GM19238 (cell line): ENCODE measurements around the gene FAM50A.
"Not testable (repeated sequence)": the region's sequence is repeated elsewhere in the genome, so short reads cannot be mapped to it uniquely, and the experiment has no call there.

Experiments used
- DNase-seq: peaks from one replicate; pipeline ENCODE4 v3.0.0; 2011; ENCODE audit warnings: low spot score; ENCODE audit not compliant: insufficient read length

Gene FAM50A

DNA sequence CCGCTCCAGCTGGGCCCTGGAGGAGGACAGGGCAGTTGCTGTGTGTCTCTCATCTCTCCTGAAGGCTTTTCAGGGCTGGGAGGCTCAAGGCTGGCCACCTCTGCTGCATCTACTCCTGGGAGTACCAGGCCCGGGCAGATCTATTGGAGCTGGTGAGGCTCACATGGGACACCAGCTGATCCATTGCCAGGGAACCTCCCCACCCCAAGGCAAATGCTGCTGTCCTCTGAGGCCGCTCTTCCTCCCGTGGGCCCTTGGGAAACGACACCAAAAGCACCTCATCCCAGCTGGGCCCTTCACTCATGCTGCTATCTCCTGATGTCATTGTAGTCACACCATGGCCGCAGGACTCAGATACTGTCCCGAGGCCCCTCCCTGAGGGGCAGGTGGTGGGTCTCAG, 38.8 kb downstream of the FAM50A start:
- no peak for DNase-seq

DNA sequence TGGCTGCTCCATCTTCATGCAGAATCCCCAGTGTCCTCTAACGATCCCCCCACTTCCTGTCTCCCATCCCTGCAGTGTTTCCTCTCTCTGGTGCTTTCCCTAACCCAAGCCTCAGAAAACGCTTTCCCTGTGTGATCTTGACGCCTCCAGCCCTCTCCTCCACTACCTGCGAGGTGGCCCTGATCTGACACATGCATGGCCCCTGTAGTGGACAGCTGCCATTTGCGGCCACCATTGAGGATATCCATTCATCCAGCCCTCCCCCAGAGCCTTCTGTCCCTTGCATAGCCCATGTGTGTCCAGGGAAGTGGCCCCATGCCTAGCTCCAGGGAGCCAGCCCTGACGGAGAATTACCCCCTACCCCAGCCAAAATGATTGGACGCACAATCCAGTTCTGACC, 39.4 kb downstream of the FAM50A start:
- DNase-seq, result no peak

- no peak for DNase-seq
These were observed 40.6 kb downstream of the FAM50A start for GRCh38 chrX:154484255-154485149.

DNA sequence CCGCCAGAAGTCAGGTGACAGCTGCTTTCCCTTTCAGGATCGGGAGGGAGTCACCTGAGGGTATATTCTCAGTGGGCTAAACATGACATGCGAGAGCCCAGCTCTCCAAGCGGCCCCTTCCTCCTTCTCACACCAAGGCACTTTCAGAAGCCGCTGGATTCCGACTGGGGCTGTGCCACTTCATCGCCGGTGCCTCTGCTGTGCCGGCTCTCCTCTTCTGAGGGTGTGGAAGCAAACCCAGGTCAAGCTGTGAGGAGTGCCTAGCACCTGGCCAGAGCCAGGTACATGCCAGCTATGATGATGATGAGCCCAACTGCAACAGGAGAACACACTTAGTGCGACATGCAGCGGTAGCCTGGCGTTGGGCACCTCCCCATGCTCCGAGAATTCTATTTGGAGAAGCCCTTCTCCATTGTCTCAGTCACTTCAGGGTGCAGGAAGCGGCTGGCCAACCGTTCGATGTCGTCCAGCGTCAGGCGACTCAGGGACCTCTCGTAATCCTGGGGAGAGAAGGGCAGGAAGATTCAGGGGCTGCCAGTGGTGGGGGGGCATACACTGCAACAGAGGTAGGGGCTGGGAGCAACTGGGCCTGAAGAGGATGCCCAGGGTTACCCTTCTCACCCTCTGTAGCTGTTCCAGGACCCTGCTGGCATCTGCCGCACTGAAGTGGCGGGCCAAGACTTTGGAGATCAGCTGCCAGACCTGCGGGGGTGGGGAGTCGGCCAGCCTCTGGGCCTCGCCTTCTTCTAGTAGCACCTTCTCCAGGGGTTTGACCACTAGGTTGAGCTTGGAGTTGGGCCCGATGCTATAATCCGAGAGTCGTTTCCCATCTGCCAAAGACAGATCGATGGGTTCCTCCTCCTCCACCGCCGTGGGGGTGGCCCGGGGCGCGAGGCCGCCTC, 41.5 kb downstream of the FAM50A start:
- DNase-seq, result no peak

GRCh38 chrX:154486052-154486395, 42.1 kb downstream of the FAM50A start:
- DNase-seq, result peak; percentile 39

DNA sequence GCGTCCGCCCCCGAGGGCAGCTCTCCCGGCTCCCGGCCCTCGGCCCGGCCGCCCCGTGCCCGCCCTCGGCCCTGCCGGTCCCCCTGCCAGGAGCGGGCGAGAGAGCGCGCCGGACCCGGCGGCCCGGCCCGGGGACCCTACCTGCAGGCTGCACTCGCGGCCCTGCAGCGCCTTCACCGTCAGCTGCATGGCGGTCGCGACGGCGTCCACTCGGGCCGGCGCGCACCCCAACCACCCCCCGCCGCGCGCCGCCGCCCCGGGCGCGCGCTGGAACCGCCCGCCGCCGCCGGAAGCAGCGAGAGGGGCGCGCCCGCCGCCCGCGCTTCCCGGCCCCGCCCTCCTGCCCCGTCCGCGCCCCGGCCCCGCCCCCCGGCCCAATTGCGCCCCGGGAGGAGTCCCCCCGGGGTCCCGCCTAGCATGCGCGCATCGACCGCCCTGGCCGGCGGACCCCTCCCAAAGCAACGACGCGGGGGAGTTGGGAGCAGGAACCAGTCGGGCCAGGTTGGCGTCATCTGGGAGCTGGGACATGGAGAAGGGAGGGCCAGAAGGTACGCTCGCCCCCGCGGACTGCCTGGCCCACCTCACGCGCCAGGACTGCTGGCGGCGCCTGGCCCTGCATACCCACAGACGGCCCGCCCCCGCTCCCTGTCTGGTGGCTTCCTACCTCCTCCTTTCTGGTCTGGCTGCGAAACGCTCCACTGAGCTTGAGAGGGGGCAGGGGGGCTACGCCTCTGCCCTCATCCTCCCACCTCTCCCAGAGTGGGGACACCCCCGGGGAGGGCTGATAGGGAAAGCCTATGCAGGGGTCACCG, 42.7 kb downstream of the FAM50A start, which contains the start of gene UBL4A:
TSS of gene UBL4A (minus strand) at position 220 of the 812 bp plus-strand sequence. CDS start at position 189, 31 bp downstream.
- DNase-seq, result peak; percentile 62

GRCh38 chrX:154487518-154488290, 43.8 kb downstream of the FAM50A start:
- no peak for DNase-seq

GRCh38 chrX:154488336-154489075, 44.6 kb downstream of the FAM50A start:
- DNase-seq, result no peak

- no peak for DNase-seq
These were observed 45.2 kb downstream of the FAM50A start for GRCh38 chrX:154489182-154489581.

DNA sequence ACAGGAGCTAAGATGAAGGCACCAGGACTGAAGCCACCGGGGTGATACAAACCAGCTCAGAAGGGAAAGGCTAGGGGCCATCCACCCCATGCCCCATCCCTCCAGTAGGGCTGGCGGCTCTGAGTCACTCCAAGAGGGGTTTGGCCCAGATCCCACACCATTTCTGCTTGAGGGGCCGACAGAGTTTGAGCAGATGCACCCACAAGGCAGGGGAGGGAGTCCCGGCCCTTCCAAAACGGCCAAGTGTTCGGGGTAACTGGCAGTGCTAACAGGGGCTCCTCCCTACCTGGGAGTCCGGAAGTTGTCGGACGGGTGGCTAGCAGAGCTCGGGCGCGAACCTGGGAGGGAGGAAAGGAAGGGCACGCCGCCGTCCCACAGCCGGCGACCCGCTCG, 46.1 kb downstream of the FAM50A start:
- no peak for DNase-seq

- peak; percentile 89 for DNase-seq
These were observed 46.6 kb downstream of the FAM50A start, which contains the start of gene SLC10A3 for GRCh38 chrX:154490414-154491083. Gene SLC10A3, minus strand, starts transcription at chrX:154490629. Its CDS starts 1,689 bp downstream, at chrX:154488940.

DNA sequence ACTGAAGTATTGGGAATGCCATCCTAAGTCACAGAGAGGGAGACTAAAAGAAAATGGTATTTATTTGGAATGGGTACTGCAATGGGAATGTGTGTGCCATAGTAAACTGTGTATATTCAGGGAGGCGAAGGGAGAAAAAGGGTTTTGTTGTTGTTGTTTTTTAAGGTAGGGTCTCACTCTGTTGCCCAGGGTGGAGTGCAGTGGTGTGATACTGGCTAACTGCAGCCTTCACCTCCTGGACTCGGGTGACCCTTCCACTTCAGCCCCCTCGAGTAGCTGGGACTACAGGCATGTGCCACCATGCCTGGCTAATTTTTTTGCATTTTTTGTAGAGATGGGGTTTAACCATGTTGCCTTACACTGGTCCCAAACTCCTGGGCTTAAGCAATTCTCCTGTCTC, 50.8 kb downstream of the FAM50A start:
- DNase-seq, result no peak

DNA sequence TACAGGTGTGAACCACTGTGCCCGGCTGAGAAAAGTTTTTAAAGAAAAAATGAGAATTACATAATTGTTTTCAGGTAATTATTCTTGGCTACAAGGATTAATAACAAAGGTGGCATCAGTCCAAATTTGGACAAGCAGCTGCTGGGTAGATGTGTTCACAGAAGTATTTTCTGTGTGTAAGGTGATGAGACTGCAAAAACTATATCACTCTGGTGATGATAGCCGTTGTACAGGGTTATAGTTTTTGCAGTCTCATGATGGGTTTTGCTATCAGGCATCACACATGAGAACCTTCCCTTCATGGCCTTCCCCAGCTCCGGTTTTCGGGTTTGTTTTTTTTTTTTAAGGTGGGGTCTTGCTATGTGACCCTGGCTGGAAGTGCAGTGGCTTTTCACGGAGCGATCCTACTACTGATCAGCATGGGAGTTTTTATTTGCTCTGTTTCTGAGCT, 51.6 kb downstream of the FAM50A start:
- DNase-seq, result no peak

- DNase-seq, result not testable (repeated sequence)
These were observed 52.7 kb downstream of the FAM50A start for GRCh38 chrX:154496591-154497137.
